ENCODE data around the gene NME7.
"Not testable (repeated sequence)": the region's sequence is repeated elsewhere in the genome, so short reads cannot be mapped to it uniquely, and the experiment has no call there.

The NME7 gene

DNA sequence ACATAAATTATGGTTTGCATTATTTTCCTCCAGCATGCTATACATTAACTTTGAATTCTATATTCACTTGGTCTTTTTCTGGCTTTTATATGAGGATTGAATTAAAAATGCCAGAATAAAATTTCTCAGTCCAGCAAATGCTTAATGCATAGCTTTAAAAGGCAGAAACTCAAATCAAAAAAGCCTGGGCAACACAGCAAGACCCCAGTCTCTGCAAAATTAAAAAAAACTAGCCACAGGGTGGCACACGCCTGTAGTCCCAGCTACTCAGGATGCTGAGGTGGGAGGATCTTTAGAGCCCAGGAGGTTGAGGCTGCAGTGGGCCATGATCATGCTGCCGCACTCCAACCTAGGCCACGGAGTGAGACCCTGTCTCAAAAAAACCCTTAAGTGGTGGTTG is 241.3 kb downstream of the NME7 start:
- no peak for DNase-seq (ENCODE audit: low spot score)

GRCh38 chr1:169125597-169125996 is 242.0 kb downstream of the NME7 start:
- not testable (repeated sequence) for DNase-seq (ENCODE audit: low spot score)

DNA sequence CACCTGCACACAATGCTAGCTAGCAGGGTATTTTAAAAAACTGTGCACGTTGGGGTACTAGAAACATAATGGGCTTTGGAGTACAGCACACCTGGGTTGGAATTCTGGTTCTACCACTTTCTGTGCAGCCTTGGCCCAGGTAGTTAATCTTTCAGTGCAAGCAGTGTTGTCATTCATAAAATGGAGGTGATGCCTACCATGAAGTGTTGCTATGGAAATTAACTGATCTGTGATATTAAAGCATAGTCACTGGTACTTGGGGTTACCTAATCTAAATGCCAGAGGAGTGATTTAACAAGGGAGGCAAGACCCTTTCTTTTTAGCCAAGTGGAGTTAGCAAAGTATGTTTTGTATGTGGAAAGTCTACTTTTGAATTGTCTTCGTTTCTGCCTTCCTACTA is 243.1 kb downstream of the NME7 start:
- DNase-seq (ENCODE audit: low spot score), result no peak

DNA sequence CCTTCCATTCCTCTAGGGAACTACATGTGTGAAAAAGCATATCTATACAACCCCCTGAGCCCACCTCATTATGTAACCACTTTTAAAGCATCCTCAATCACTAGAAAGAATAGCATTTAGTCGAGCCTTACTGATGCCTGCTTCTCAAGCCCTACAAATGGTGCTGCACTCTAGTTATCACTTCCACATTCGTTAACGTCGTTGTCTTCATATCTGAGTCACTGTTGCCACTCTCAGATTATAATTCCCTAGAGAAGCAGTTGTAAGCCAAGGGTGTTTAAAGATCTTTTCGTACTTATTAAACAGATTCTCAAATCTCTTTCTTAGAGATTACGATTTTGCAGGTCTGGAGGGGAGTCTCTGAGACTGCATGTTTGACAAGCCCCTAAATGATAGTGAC is 244.6 kb downstream of the NME7 start:
- DNase-seq (ENCODE audit: low spot score), result no peak

GRCh38 chr1:169121146-169121923 is 246.3 kb downstream of the NME7 start:
- no peak for DNase-seq (ENCODE audit: low spot score)

DNA sequence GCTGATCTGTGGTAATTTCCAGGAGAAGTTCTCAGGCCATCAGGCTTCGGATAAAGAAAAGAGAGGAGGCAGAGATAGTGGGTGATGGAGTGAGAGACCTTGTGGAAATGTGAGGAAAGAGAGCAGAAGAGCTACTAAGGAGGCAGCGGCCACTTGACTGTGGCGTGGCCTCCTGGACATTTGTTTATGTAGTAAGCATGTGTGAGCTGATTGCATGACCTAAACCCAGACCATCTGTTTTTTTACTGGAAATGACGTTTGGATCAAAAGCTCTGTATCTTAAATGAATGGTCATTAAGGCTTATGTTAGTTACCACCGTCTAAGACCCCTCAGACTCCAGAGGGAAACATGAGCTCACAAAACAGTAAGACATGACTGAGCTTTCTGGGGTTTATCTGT is 247.5 kb downstream of the NME7 start:
- DNase-seq (ENCODE audit: low spot score), result no peak

GRCh38 chr1:169119405-169119804 is 248.2 kb downstream of the NME7 start:
- no peak for DNase-seq (ENCODE audit: low spot score)

DNA sequence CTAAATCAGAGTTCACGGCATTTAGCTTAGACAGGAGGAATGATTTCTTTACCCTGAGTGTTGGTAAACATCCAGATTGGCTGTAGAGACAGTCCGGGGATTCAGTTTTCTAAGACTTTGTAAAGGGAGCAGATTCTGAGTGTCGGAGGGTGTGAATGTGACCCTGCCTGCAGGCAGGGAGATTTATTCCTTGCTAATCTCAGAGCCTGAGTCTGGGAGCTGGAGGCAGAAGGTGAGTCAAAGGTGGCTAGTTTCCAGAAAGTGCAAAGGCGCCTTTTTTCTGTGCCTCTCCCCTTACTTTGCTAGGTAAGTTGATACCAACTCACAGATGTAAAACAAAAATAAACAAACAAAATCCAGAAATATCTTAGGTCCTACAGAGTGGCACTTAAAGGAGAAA is 249.4 kb downstream of the NME7 start:
- no peak for DNase-seq (ENCODE audit: low spot score)

DNA sequence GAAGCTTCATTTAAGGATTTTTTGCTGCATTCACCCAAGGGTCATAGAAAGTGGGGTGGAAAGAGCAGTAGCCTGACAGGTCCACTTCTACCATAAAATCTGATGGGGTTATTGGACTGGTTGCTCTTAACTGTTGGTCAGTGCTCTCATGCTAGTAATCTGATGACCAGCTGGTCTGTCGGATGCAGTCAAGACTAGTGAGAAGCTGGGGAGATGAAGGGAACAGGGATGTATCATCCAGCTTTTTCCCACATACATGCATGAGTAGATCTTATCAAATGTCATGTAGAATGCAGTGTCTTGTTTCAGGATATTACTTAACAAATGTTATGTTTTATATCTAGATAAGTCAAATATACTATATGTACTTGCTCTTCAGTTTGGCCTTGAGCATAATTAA is 250.0 kb downstream of the NME7 start:
- DNase-seq (ENCODE audit: low spot score), result no peak

DNA sequence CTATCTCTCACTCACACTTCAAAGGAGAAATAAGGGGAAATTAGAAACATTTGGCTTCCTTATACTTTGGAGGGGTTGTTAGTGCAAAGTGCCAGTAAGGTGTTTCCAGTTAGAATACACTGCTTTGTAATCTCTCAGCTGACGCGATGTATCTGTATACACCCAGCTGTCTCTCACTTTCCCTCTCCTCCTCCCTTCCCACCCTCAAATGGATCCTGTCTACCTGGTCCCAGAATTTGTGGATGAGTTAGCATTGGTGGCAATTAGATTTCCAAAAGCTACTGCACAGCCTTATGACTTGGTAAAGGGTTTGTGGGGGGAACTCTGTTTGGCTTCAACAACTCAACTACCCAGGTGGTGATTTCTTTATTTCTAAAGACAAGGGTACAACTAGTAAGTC is 250.6 kb downstream of the NME7 start:
- no peak for DNase-seq (ENCODE audit: low spot score)

- DNase-seq (ENCODE audit: low spot score), result no peak
Observed at GRCh38 chr1:169115891-169116585, 251.6 kb downstream of the NME7 start.

GRCh38 chr1:169113613-169114119 is 253.9 kb downstream of the NME7 start:
- DNase-seq (ENCODE audit: low spot score), result no peak

GRCh38 chr1:169112241-169112640 is 255.4 kb downstream of the NME7 start:
- no peak for DNase-seq (ENCODE audit: low spot score)

GRCh38 chr1:169111472-169111871 is 256.1 kb downstream of the NME7 start:
- DNase-seq (ENCODE audit: low spot score), result no peak

DNA sequence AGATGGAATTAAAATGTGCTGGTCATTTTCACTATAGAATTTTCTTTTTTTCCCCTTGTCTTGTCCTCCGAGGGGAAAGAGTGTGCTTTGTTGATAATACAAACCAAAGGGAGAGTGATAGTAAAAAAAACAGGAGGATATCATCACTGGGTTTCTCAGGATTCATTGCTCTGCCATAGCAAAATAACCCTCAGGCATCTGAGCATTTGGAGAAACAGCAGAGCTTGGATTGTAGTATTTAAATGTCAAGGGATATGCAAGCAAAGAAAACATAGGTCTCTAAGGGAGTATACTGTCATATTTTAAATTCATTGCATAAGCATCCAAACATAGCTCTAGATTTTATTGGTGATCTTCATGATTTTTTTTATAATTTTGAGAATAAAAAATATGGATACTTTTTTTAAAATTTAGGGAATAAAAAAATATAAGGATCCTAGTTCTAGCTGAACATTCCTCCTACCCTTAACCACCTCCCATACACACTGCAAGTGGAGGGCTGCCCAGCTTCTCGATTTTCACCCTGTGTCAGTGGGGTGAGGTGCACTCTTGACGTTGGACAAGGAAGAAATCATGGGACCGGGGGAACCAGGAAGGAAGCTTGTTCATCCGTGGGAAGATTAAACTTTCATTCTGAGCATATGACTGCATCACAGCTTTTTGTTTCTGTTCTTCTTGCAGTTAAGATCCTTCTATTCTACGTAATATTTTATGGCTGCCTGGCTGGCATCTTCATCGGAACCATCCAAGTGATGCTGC is 256.7 kb downstream of the NME7 start:
- no peak for DNase-seq (ENCODE audit: low spot score)

DNA sequence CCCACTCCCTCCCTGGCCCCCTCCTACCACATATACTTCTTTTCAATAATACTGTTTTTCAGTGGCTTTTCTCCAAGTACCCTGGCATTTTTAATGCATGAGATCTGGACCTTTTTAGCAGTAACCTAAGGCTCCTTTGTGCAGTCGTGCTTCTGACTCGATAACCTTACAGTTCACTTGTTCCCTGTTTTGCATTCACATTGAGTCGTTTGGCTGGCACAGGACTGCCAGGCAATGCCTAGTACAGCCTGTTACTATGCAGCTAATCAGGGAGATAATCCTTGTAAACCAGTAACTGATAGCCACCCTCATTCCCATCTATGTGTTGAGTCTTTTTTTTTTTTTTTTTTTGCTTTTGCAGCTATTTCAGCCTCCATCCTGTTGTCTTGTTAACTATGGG is 257.4 kb downstream of the NME7 start:
- DNase-seq (ENCODE audit: low spot score), result no peak

DNA sequence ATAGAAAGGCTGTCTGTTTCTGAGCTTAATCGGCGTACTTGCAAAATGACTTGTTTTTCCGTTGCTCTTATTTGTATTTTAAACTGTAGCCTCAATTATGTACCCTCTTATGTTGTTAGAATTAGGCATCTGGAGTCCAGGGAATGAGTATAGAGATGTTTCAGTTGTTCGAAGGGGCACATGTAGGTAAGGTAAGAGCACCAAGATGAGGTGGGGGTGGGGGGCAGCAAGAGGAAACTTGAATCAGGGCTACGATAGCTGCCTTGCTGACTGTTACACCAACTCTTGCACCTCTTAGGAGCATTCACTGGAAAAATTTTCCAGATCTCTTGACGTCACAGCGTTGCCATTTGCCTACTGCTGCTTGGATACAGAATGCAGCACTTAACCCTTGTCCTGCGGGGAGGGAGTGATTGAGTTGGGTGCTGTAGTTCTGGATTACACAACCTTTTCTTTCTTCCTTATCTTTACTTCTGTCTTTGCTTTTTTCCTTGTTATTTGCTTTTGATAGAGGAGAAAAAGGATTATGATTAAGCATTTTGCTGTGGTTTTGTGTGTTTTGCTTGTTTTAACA is 257.9 kb downstream of the NME7 start:
- no peak for DNase-seq (ENCODE audit: low spot score)

DNA sequence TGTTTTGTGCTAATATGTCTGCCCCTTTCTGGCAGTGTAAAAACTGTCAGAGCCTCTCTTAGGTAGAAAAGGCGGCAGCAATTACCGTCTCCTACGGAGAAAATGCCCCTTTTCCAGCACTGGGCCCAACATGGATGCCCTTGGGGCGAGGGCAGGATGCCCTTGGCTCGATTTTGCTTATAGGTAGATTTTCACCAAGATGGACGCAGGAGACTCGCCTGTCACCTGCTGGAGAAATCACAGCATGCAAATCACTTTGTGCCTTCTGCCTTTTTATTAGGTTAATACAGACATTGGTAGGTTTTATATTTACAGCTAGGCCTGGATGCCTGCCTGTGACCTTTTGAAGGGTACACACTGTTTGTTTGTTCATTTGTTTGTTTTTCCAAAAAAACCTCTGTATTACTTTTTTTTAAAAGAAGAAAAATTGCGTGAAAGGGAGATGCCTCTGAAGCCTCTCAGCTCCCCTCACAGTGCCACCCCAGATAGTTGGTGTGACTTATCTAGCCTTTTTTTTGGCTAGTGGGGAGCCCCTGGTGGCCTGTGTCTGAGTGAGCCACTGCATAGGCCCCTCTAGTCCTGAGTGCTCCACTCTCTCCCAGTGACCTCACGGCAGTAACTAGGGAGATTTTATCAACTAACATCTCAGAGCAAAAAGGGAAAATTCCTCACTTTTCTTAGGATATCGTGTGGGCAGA is 258.6 kb downstream of the NME7 start:
- DNase-seq (ENCODE audit: low spot score), result no peak

GRCh38 chr1:169108223-169108622 is 259.4 kb downstream of the NME7 start:
- no peak for DNase-seq (ENCODE audit: low spot score)

DNA sequence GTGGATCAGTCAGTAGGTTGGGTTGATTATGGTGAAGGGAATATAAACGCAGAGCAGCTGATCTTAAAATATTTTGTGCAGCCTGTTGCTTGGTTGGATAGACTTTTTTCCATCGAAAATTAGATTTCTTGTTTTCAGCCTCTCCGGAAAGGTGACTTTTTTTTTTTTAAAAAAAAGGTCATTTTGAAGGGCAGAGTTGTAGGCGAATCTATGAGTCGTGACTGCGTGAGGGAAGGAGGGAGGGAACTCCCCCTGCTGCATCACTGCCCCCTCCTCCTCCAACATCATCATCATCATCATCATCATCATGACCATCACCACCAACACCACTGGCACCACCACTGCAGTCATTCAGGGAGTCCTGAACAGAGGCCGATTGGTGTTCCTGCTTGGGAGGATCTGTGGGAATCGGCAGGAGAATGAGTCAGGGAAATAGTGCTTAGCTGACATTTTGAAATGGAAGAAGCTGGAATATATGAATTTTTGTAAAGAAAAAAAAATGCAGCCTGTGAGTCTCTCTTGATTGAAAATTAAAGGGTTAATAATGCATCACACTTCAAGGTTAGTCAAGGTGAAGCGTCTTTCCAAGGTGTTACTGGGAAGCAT is 259.9 kb downstream of the NME7 start:
- no peak for DNase-seq (ENCODE audit: low spot score)

DNA sequence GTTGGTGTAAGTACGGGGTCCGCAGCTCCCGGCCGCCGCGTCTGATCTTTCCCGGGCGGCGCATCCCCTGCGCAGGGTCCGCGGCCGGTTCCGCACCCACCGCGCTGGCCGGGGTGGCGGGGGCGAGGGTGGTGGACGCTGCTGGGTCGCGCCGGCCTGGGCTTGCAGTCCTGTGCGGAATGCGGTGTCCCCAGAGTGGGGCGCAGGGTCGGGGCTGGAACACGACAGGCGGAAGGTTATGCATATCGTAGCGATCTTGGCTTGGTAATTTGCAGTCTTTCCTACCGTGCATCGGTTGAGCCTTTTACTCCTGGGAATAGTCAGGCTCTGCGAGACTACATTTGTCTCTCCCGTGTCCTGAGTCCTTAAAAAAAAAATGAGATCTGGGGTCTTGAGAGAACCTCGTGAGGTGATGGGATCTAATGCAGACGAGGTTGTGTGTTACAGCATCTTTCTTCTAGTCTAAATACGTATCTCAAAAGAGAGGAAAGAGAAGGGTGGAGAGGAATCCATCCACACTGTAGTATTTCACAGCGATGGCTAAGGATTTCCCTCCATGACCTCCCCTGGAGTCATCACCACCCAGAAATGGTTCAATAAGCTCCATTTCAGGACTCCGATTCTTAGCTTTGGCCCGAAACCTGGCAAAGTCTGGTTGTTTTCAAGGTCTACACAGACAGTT is 260.5 kb downstream of the NME7 start:
- no peak for DNase-seq (ENCODE audit: low spot score)
